RWPE2 (cell line): ENCODE data around the gene AGXT2.
A peak's percentile ranks its signal among the peaks of the same experiment; 100 is the strongest.

Experiments
- ATAC-seq: fragments of 200-7000 bp; cut with Tn5 transposase; 3 replicates; pipeline ENCODE4 v1.9.1; 2021; ENCODE audit warnings: low read depth
- DNase-seq: peaks from one replicate; pipeline ENCODE4 v3.0.0-alpha.2; 2020; ENCODE audit warnings: low spot score
- H3K27ac ChIP-seq: fragments of 450-650 bp; 2 replicates; pipeline ENCODE4 v1.5.1; 2017; ENCODE audit warnings: mild to moderate bottlenecking; ENCODE audit not compliant: poor library complexity, severe bottlenecking
- H3K27me3 ChIP-seq: fragments of 250-450 bp; sonication (Bioruptor Pico); 2 replicates; pipeline ENCODE4 v1.5.1; 2021; ENCODE audit warnings: mild to moderate bottlenecking, moderate library complexity; ENCODE audit not compliant: insufficient read depth, poor library complexity, severe bottlenecking
- H3K36me3 ChIP-seq: fragments of 250-450 bp; sonication (Bioruptor Pico); 2 replicates; pipeline ENCODE4 v1.5.1; 2020; ENCODE audit warnings: low read depth, mild to moderate bottlenecking, moderate library complexity
- H3K4me1 ChIP-seq: fragments of 250-450 bp; sonication (Bioruptor Pico); 2 replicates; pipeline ENCODE4 v1.5.1; 2021; ENCODE audit warnings: mild to moderate bottlenecking, moderate library complexity; ENCODE audit not compliant: insufficient read depth, poor library complexity, severe bottlenecking
- H3K4me3 ChIP-seq: fragments of 250-450 bp; sonication (Bioruptor Pico); 2 replicates; pipeline ENCODE4 v1.5.1; 2021; ENCODE audit warnings: mild to moderate bottlenecking, moderate library complexity; ENCODE audit not compliant: severe bottlenecking
- H3K9me3 ChIP-seq: fragments of 250-450 bp; sonication (Bioruptor Pico); 2 replicates; pipeline ENCODE4 v1.5.1; 2021; ENCODE audit warnings: mild to moderate bottlenecking, moderate library complexity; ENCODE audit not compliant: severe bottlenecking
- TF ChIP-seq, protein P1 (sequence below): fragments of 450-650 bp; IDR thresholded peaks from one replicate; pipeline ENCODE4 v1.5.1; 2017; ENCODE audit warnings: mild to moderate bottlenecking, moderate library complexity; ENCODE audit not compliant: poor library complexity, severe bottlenecking

AGXT2 gene

DNA sequence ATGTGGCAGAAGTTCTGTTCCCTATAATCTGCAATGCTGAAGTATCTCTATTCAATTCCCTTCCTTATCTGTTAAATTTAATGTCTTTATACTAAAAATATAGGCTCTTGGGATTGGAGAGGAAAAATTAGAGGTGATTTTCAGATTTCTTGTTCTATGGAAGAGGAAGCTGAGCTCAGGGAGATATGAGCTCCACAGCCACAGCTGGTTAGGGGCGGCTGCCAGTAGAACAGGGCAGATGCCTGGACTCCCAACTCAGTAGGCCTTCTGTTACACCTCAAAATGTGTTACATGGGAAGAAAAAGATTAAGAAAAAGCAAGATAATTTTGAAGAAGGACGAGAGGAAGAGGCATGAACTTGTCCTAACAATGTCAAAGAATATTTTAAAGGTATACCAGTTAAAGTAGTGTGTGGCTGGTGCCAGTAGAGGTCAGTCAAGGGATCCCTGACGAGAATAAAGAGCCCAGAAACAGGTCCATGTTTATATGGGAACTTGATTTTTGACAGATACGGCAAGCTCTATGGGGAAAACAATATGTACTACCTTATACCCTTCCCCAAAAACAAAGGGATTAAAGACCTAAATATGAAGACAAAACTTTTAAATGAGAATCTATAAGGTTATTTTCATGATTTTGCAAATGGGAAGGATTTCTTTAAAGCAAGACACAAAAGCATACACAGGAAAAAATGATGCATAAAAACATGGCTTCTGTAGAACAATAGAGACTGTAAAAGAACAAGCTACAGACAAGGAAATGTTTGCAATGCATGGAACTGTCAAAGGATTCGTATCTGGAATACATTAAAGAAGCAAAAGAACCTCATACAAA is 89.7 kb downstream of the AGXT2 start:
- Histone ChIP-seq H3K36me3 (peaks cover 32% of the 10 kb centered on the region), H3K4me3 (no peak overlapping the region), H3K9me3 (no peaks in the 10 kb centered on the region), H3K4me1 (no peaks in the 10 kb centered on the region), H3K27me3 (no peaks in the 10 kb centered on the region), H3K27ac (no peak overlapping the region)
- DNase-seq (no peak), ATAC-seq (peak; percentile 82)
- TF ChIP-seq, protein P1, sequence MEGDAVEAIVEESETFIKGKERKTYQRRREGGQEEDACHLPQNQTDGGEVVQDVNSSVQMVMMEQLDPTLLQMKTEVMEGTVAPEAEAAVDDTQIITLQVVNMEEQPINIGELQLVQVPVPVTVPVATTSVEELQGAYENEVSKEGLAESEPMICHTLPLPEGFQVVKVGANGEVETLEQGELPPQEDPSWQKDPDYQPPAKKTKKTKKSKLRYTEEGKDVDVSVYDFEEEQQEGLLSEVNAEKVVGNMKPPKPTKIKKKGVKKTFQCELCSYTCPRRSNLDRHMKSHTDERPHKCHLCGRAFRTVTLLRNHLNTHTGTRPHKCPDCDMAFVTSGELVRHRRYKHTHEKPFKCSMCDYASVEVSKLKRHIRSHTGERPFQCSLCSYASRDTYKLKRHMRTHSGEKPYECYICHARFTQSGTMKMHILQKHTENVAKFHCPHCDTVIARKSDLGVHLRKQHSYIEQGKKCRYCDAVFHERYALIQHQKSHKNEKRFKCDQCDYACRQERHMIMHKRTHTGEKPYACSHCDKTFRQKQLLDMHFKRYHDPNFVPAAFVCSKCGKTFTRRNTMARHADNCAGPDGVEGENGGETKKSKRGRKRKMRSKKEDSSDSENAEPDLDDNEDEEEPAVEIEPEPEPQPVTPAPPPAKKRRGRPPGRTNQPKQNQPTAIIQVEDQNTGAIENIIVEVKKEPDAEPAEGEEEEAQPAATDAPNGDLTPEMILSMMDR = peak; percentile 91

DNA sequence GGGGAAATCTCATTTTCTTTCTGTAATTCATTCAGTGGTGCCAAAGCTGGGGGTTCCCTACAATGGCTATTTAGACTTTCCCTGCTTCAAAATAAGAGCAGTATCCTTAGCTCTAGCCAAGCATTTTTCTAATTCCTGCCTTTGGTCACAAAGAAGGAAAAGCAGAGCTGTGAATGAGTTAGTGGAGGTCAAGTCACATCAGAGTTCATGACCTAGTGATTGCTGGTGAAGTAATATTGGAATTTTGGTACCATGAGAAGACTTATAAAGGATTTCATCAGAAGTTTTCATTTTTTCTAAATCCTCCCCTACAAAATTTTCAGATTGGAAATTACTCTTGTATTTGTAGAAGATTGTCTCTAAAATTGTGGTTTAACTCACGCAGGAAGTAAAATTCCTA is 90.4 kb downstream of the AGXT2 start:
- DNase-seq (no peak), ATAC-seq (no peak)
- no peaks in the 10 kb centered on the region for H3K27me3 ChIP-seq
- TF ChIP-seq, protein P1 = no peak
- H3K9me3 ChIP-seq = no peaks in the 10 kb centered on the region
- peaks cover 37% of the 10 kb centered on the region for H3K36me3 ChIP-seq
- H3K4me1 ChIP-seq = no peaks in the 10 kb centered on the region
- no peak overlapping the region for H3K4me3 ChIP-seq
- no peak overlapping the region for H3K27ac ChIP-seq
